NT2/D1 (cell line): Measurements from ENCODE around the gene RGS3.

ENCODE experiments used
- DNase-seq: peaks from one replicate; pipeline ENCODE4 v3.0.0-alpha.2; 2011; ENCODE audit warnings: low read depth, low spot score
- H3K27me3 ChIP-seq: 2 replicates; pipeline ENCODE4 v1.6.0; 2011; ENCODE audit warnings: mild to moderate bottlenecking; ENCODE audit not compliant: insufficient read length, insufficient read depth
- H3K36me3 ChIP-seq: 2 replicates; pipeline ENCODE4 v1.6.1; 2011; ENCODE audit warnings: mild to moderate bottlenecking, low read length, mixed read lengths; ENCODE audit not compliant: insufficient read depth, insufficient read length
- H3K4me1 ChIP-seq: 2 replicates; pipeline ENCODE4 v1.5.1; 2011; ENCODE audit not compliant: insufficient read depth, insufficient read length
- H3K4me3 ChIP-seq: 2 replicates; pipeline ENCODE4 v1.5.1; 2011; ENCODE audit warnings: low read depth; ENCODE audit not compliant: insufficient read length
- H3K9ac ChIP-seq: 2 replicates; pipeline ENCODE4 v1.6.0; 2011; ENCODE audit warnings: low read depth; ENCODE audit not compliant: insufficient read length
- H3K9me3 ChIP-seq: 2 replicates; pipeline ENCODE4 v1.5.1; 2011; ENCODE audit warnings: mild to moderate bottlenecking, low read length; ENCODE audit not compliant: insufficient read depth
- SUZ12 ChIP-seq: IDR thresholded peaks from 2 replicates; pipeline ENCODE4 v1.6.1; 2011; ENCODE audit not compliant: insufficient read length, insufficient read depth; ENCODE audit errors: extremely low read depth
- YY1 ChIP-seq: IDR thresholded peaks from 2 replicates; pipeline ENCODE4 v1.6.1; 2011; ENCODE audit not compliant: insufficient read length, insufficient read depth
- ZNF274 ChIP-seq: IDR thresholded peaks from 2 replicates; pipeline ENCODE4 v1.6.1; 2011; ENCODE audit warnings: mild to moderate bottlenecking, low read depth, low read length

The RGS3 gene

DNA sequence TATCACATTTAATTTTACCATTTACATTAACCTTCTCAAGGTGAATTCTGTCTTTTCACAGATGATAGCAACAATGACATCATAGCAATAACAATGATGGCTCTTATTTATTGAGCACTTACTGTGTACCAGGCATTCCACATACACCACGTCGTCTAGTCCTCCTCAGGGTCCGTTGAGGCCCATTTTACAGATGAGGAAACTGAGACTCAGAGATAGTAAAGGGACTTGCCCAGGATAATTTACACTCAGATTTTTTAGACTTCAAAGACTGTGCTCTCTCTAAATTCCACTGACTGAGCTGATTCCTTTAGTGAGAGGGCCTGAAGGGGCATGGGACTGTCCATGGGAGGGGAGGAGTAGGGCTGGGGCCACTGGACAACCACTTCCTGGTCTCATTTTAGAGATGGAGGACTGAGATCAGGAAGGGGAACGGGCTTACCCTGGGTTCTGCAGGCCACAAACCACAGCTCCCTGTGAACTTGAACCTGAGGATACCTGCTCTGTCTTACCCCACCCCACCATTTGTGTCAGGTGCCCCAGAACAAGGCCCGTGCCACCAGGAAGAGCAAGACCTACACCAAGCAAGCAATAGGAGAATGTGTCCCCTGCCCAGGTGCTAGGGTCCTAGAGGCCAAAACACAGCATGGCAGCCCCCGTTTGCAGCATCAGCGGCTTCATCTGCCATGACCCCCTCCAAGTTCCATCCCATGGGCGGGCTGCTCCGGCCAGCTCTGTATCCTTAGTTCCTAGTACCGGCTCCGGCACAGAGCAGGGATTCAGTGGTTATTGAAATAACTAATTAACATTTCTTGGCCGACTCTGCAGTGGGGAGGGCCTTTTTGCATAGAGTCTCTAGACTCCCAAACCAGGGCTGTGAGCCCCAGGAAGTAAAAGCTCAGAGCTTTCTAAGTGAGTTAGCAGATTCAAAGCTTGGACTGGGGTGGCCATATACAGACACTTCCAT, 96.6 kb downstream of the RGS3 start:
- DNase-seq: no peak
- Histone ChIP-seq H3K4me3 (no peak overlapping the region), H3K36me3 (no peaks in the 10 kb centered on the region), H3K27me3 (no peaks in the 10 kb centered on the region), H3K4me1 (peaks cover 17% of the 10 kb centered on the region), H3K9me3 (no peaks in the 10 kb centered on the region), H3K9ac (no peak overlapping the region)
- TF ChIP-seq SUZ12 (no peak), ZNF274 (no peak), YY1 (no peak)

DNA sequence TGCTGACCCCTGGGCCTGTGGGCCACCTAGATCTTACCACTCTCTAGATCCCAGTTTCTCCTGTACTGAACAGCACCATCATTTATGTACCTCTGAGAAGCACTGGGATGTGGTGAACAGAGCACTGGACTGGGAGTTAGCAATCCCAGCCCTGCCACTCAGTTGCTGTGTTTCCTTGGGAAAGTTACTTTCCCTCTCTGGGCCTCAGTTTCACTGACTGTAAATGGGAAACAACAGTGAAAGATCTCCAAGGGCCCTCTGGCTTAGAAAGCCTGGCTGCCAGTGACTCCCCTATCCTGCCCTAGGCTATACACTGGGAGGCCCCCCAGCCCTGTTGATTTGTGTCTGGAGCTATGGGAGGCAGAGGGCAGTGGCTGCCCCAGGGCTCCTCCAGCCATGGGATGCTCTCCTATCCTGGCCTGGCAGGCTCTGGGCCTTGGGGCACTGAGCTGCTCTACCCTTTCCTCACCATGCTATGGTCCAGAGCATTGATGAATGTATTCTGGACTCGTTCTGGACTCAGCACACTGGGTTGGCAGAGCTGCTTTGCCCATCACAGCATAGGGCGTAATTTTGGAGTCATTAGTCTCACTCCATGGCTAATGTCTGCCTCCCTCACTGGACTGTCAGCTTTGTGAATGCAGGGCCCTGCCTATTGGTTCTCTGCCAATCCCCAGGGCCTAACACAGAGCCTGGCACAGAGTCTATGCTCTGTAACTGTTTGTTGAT, 99.3 kb downstream of the RGS3 start:
- H3K27me3 ChIP-seq: no peaks in the 10 kb centered on the region
- H3K4me3 ChIP-seq: no peak overlapping the region

DNA sequence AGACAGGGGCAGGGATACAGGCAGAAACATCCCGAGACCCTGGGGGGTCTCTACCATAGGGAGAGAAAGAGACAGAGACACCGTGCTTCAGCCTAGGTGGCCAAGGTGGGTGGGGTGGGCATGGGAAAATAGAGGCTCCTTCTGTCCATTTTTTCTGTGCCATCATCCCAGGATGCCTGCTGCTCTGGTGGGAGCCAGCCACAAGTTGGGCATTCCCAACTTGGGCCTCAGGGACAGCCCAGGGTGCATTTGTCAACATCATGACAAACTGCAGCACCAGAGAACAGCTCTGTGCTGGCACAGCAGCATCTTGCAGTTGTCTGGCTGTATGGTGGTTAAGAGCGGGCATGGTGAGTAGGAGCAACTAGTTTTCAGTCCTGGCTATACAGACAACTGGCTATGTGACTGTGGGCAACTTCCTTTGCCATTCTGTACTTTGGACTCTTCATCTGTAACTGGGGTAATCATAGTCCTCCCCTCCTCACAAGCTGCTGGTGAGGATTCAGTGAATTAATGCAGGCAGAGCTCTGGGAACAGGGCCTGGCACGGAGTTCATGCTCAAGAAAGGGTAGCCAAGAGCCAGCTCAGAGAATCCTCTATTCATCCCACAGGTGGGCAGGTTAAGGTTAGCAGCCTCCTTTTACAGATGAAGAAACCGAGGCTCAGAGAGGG, 100.4 kb downstream of the RGS3 start:
- Histone ChIP-seq H3K4me3 (no peak overlapping the region), H3K27me3 (no peaks in the 10 kb centered on the region), H3K9ac (peak overlapping the region; percentile 47), H3K36me3 (no peaks in the 10 kb centered on the region), H3K4me1 (peaks cover 15% of the 10 kb centered on the region), H3K9me3 (no peaks in the 10 kb centered on the region)
- TF ChIP-seq ZNF274 (no peak), SUZ12 (no peak), YY1 (no peak)
- DNase-seq: no peak

More for the DNA sequence above, 99.3 kb downstream of the RGS3 start:
- TF ChIP-seq SUZ12 (no peak), YY1 (no peak), ZNF274 (no peak)
- no peak for DNase-seq
- Histone ChIP-seq H3K36me3 (no peaks in the 10 kb centered on the region), H3K4me1 (peaks cover 17% of the 10 kb centered on the region), H3K9ac (no peak overlapping the region), H3K9me3 (no peaks in the 10 kb centered on the region)

DNA sequence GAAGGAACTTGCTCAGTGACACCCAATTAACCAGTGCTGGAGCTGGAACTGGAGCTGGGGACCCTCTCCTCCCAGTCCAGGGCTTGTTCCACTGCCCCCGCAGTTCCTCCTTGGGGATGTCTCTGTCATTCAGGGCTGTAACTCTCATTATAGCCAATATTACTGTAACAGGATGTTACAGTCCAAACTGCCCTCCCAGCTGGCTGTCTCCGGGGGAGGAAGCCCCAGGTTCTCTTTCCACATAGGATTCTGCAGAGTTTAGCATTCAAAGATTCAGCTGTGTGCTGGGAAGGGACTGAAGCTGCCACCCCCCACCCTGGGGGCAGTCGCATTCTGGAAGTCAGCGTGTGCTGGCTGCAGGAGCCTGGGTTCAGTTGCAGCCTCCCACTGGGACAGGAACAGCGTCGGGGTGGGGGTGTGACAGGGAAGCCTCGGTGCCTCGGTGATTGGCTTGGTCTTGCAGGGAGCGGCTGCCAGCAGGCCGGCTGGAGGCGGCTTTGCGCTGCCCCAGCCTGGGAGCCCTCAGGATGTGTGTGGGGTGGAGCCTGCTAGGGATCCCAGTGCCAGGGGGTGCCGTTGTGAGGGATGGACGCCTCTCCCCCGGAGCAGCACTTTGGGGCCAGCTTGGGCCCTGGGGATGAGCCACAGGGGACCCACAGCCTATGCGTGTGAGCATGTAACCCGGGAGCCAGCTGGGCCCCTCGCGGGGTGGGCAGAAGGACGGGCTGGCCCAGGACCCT, 101.1 kb downstream of the RGS3 start:
- peak overlapping the region; percentile 36 for H3K4me3 ChIP-seq
- DNase-seq: no peak
- H3K9me3 ChIP-seq: no peaks in the 10 kb centered on the region

DNA sequence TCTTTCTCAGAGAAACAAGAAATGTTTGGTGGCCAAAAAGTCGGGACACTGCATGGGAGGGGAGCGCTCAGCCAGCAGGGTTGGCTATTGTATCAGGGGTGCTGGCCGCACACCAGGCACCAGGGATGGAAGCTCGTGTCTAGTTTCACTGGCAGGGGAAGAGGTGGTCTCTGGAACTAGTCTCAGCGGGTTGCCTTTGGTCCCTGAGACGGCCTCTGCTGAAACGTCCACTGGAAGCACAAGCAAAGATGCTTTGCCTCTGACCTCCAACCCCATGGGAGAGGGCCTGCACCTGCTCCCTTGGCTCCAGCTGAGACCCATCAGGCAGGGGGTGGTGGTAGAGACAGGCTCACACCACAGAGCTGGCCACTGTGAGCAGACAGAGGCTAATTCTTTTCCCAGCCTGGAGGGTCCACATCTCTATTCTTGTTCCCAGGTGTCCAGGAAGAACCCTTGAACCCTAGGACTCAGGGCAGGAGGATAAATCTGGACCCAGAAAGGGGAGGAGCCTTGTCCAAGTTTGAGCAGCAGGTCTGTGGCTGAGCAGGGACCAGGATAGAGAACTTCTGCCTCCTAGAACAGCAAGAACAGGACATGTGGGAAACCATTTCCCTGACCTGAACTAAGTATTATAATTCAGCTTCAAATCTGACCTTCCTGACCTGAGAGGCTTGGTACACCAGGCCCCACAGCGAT, 102.6 kb downstream of the RGS3 start:
- Histone ChIP-seq H3K36me3 (no peaks in the 10 kb centered on the region), H3K4me1 (peaks cover 13% of the 10 kb centered on the region), H3K4me3 (no peak overlapping the region), H3K9ac (peak overlapping the region; percentile 62), H3K9me3 (peaks cover 2% of the 10 kb centered on the region; the same call in 1 of the 2 replicates), H3K27me3 (no peaks in the 10 kb centered on the region)
- TF ChIP-seq SUZ12 (no peak), YY1 (no peak), ZNF274 (no peak)
- no peak for DNase-seq

More for the DNA sequence above, 101.1 kb downstream of the RGS3 start:
- peak overlapping the region; percentile 62 for H3K9ac ChIP-seq
- H3K4me1 ChIP-seq: peaks cover 13% of the 10 kb centered on the region
- TF ChIP-seq SUZ12 (no peak), ZNF274 (no peak)
- H3K36me3 ChIP-seq: no peaks in the 10 kb centered on the region
- H3K27me3 ChIP-seq: no peaks in the 10 kb centered on the region

DNA sequence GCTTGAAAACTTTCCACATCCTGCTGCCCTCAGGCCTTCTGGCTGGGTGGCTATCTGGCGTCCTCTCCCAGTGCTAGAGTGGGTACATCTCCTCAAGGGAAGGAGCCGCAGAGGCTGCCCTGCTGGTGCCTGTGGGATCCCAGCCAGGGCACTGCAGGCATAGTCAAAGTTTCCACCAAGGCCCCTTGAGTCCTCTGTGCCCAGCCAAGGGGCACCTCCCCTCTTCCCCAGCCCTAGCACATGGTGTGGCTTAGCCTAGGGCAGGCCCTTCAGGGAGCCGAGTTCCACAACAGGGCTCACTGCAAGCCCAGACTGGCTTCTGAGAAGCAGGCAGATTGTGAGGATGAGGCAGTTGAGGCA, 103.2 kb downstream of the RGS3 start:
- Histone ChIP-seq H3K4me1 (peaks cover 13% of the 10 kb centered on the region), H3K4me3 (no peak overlapping the region), H3K27me3 (no peaks in the 10 kb centered on the region), H3K9ac (no peak overlapping the region), H3K36me3 (no peaks in the 10 kb centered on the region), H3K9me3 (peaks cover 7% of the 10 kb centered on the region; the same call in 1 of the 2 replicates)
- no peak for DNase-seq
- TF ChIP-seq SUZ12: no peak
- TF ChIP-seq ZNF274: no peak
- no peak for TF ChIP-seq YY1
